Epithelial cell of esophagus (primary cell): ENCODE measurements around the gene ERI2.

Experiments used
- DNase-seq: peaks from one replicate; pipeline ENCODE4 v3.0.0; 2010; ENCODE audit warnings: low read depth
- H3K4me3 ChIP-seq: 2 replicates; pipeline ENCODE4 v1.5.1; 2011; ENCODE audit warnings: mild to moderate bottlenecking, low read length, control low read depth
- TF ChIP-seq, protein P1 (sequence below): IDR thresholded peaks from 2 replicates; pipeline ENCODE4 v1.5.1; 2011; ENCODE audit warnings: low read depth, mild to moderate bottlenecking, low read length, control low read depth, inconsistent platforms; ENCODE audit not compliant: insufficient read depth; ENCODE audit errors: missing control alignments

The ERI2 gene

DNA sequence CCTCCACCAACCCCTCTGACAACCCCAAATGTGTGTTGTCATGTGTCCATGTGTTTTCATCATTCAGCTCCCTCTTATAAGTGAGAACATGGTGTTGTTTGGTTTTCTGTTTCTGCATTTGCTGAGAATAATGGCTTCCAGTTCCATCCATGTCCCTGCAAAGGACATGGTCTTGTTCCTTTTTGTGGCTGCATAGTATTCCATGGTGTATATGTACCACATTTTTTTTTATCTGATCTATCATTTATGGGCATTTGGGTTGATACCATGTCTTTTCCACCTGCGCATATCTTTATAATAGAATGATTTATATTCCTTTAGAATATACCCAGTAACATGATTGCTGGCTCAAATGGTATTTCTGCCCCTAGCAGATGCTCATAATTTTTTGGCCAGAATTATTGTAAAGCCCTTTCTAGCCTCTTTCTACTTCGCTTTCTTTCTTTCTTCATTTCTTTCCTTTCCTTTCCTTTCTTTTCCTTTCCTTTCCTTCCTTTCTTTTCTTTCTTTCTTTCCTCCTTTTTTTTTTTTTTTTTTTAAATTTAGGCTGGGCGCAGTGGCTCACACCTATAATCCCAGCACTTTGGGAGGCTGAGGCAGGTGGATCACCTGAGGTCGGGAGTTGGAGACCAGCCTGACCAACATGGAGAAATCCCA, 12.8 kb upstream of the ERI2 start:
- no peak for DNase-seq
- TF ChIP-seq, protein P1, sequence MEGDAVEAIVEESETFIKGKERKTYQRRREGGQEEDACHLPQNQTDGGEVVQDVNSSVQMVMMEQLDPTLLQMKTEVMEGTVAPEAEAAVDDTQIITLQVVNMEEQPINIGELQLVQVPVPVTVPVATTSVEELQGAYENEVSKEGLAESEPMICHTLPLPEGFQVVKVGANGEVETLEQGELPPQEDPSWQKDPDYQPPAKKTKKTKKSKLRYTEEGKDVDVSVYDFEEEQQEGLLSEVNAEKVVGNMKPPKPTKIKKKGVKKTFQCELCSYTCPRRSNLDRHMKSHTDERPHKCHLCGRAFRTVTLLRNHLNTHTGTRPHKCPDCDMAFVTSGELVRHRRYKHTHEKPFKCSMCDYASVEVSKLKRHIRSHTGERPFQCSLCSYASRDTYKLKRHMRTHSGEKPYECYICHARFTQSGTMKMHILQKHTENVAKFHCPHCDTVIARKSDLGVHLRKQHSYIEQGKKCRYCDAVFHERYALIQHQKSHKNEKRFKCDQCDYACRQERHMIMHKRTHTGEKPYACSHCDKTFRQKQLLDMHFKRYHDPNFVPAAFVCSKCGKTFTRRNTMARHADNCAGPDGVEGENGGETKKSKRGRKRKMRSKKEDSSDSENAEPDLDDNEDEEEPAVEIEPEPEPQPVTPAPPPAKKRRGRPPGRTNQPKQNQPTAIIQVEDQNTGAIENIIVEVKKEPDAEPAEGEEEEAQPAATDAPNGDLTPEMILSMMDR = no peak
- H3K4me3 ChIP-seq = no peak overlapping the region

- TF ChIP-seq, protein P1 = no peak
- DNase-seq = no peak
- no peak overlapping the region for H3K4me3 ChIP-seq
Measured at GRCh38 chr16:20814784-20815183, 8.5 kb upstream of the ERI2 start.

DNA sequence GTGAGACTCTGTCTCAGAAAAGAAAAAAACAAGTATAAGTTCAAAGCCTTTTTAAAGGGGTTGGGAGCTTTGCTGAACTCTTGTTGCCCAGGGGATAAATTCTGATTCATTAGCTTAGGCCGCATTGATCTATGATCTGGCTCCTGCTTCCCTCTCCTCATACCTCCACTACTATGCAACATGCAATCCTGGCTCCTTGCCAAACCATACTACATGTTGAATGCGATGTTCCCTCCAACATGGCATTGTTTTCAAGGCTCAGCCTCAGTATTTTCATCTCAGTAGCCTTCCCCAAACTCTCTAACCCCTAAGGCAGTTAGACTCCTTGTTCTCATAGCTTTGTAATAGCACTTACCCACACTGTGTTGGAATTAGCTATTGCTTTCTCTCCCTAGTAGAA, 6.2 kb upstream of the ERI2 start:
- TF ChIP-seq, protein P1 = no peak
- H3K4me3 ChIP-seq = no peak overlapping the region
- peak; percentile 15 for DNase-seq

DNA sequence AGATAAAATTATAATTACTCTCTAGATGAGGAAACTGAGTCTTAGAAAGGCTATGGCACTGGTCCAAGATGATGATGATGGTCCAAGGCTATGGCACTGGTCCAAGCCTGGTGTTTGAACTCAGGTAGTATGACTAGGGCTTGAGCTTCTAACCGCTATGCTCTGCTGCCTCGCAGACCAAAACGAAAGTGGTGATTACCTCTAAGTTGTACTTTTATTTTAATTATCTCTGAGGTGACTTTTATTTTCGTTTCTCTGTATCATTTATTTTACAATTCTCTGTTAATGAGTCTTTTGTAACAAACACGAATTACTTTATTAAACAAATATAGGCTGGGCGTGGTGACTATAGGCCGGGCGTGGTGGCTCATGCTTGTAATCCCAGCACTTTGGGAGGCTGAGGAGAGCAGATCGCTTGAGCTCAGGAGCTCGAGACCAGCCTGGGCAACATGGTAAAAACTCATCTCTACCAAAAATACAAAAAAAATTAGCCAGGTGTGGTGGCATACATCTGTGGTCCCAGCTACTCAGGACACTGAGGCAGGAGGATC, 5.7 kb upstream of the ERI2 start:
- TF ChIP-seq, protein P1 = no peak
- H3K4me3 ChIP-seq = no peak overlapping the region
- DNase-seq = no peak

GRCh38 chr16:20807862-20808261, 1.6 kb upstream of the ERI2 start:
- TF ChIP-seq, protein P1 = no peak
- H3K4me3 ChIP-seq = no peak overlapping the region
- no peak for DNase-seq

- peak; percentile 10 for DNase-seq
- peak overlapping the region; percentile 91 for H3K4me3 ChIP-seq
Measured at GRCh38 chr16:20805684-20806167, 546 bp downstream of the ERI2 start.

GRCh38 chr16:20803561-20804214, 2.6 kb downstream of the ERI2 start:
- H3K4me3 ChIP-seq = no peak overlapping the region
- DNase-seq = no peak
- TF ChIP-seq, protein P1 = no peak
